SK-N-MC (cell line): ENCODE results near the gene DHFR.

Experiments
- EZH2 ChIP-seq: fragments of 200-600 bp; sonication (generic); IDR thresholded peaks from one replicate; pipeline ENCODE4 v1.6.1; 2017; ENCODE audit warnings: antibody characterized with exemption
- FOXP2 ChIP-seq: optimal IDR thresholded peaks from 2 replicates; pipeline ENCODE3; 2011; ENCODE audit warnings: mild to moderate bottlenecking, moderate library complexity; ENCODE audit not compliant: insufficient read depth; ENCODE audit errors: extremely low read length, control extremely low read depth
- POLR2AphosphoS5 ChIP-seq: IDR thresholded peaks from 2 replicates; pipeline ENCODE4 v1.6.1; 2012; ENCODE audit warnings: mild to moderate bottlenecking, low read depth, low read length, borderline replicate concordance

GRCh38 chr5:80597500-80597899 lies 57.3 kb downstream of the DHFR start:
- TF ChIP-seq EZH2: no peak
- TF ChIP-seq FOXP2: no peak
- no peak for TF ChIP-seq POLR2AphosphoS5
